WTC11 (cell line): Measurements from ENCODE around the gene CBX1. TPM values are rescaled to one million over a fixed set of nuclear protein-coding genes. Genes with fewer than 3 reads are reported as not detected.

Experiments
- ATAC-seq: fragments of 200-7000 bp; cut with Tn5 transposase; 2 replicates; pipeline ENCODE4 v1.10.0; 2021; ENCODE audit warnings: mild to moderate bottlenecking, moderate library complexity
- CTCF ChIA-PET: fragments of 300-600 bp; sonication (Branson Sonifier 250); formaldehyde crosslinking; loops from one replicate; lab custom pipeline; 2021; ENCODE audit warnings: antibody characterized with exemption; lab: Charles Lee
- POLR2A ChIA-PET: fragments of 350-600 bp; sonication (Branson Sonifier 250); formaldehyde crosslinking; loops from one replicate; lab custom pipeline; 2021; ENCODE audit warnings: antibody characterized with exemption; lab: Charles Lee
- DNase-seq: peaks from one replicate; pipeline ENCODE4 v3.0.0; 2021; ENCODE audit warnings: low spot score
- H3K27ac Mint-ChIP-seq: 2 replicates; pipeline ENCODE4 v1.8.0; 2021; ENCODE audit warnings: mixed read lengths
- H3K27me3 Mint-ChIP-seq: 2 replicates; pipeline ENCODE4 v1.8.0; 2021; ENCODE audit warnings: low read depth, mild to moderate bottlenecking, moderate library complexity, mixed read lengths
- H3K36me3 Mint-ChIP-seq: 2 replicates; pipeline ENCODE4 v1.8.0; 2021; ENCODE audit warnings: mixed read lengths
- H3K4me1 Mint-ChIP-seq: 2 replicates; pipeline ENCODE4 v1.8.0; 2022; ENCODE audit warnings: mixed read lengths
- H3K4me3 Mint-ChIP-seq: 2 replicates; pipeline ENCODE4 v1.8.0; 2021; ENCODE audit warnings: mild to moderate bottlenecking, moderate library complexity, mixed read lengths
- H3K9me3 Mint-ChIP-seq: 2 replicates; pipeline ENCODE4 v1.8.0; 2021; ENCODE audit warnings: mixed read lengths
- CREB1 ChIP-seq: sonication (generic); formaldehyde crosslinking; IDR thresholded peaks from 2 replicates; pipeline ENCODE4 v1.8.0; 2023; ENCODE audit warnings: mild to moderate bottlenecking, missing genetic modification reagents
- ERG ChIP-seq: fragments of 250-450 bp; sonication (Bioruptor Pico); IDR thresholded peaks from 2 replicates; pipeline ENCODE4 v1.8.0; 2021; ENCODE audit warnings: mild to moderate bottlenecking
- FOXK1 ChIP-seq: sonication (generic); formaldehyde crosslinking; IDR thresholded peaks from 2 replicates; pipeline ENCODE4 v1.8.0; 2022; ENCODE audit warnings: mild to moderate bottlenecking, moderate library complexity, missing genetic modification reagents
- GABPB1 ChIP-seq: sonication (generic); formaldehyde crosslinking; IDR thresholded peaks from 2 replicates; pipeline ENCODE4 v1.8.1; 2023; ENCODE audit warnings: mild to moderate bottlenecking, missing genetic modification reagents
- GTF2I ChIP-seq: fragments of 250-450 bp; sonication (Bioruptor Pico); conservative IDR thresholded peaks from 2 replicates; pipeline ENCODE4 v1.4.0; 2021; ENCODE audit warnings: mild to moderate bottlenecking
- PRRX2 ChIP-seq: fragments of 250-450 bp; sonication (Bioruptor Pico); IDR thresholded peaks from 2 replicates; pipeline ENCODE4 v1.8.0; 2021; ENCODE audit warnings: mild to moderate bottlenecking
- TCF7 ChIP-seq: sonication (generic); formaldehyde crosslinking; IDR thresholded peaks from 2 replicates; pipeline ENCODE4 v1.8.0; 2022; ENCODE audit warnings: mild to moderate bottlenecking, low read depth, missing genetic modification reagents, moderate library complexity
- TEAD4 ChIP-seq: sonication (generic); formaldehyde crosslinking; IDR thresholded peaks from 2 replicates; pipeline ENCODE4 v1.8.0; 2022; ENCODE audit warnings: mild to moderate bottlenecking, missing genetic modification reagents
- TP53 ChIP-seq: sonication (generic); formaldehyde crosslinking; IDR thresholded peaks from 2 replicates; pipeline ENCODE4 v1.8.1; 2023; ENCODE audit warnings: mild to moderate bottlenecking, missing genetic modification reagents
- ZMAT4 ChIP-seq: fragments of 250-450 bp; sonication (Bioruptor Pico); IDR thresholded peaks from 2 replicates; pipeline ENCODE4 v1.9.0; 2021; ENCODE audit warnings: mild to moderate bottlenecking
- ZNF281 ChIP-seq: sonication (generic); formaldehyde crosslinking; IDR thresholded peaks from 2 replicates; pipeline ENCODE4 v1.8.0; 2023; ENCODE audit warnings: mild to moderate bottlenecking, missing genetic modification reagents
- ZNF416 ChIP-seq: fragments of 250-450 bp; sonication (Bioruptor Pico); IDR thresholded peaks from 2 replicates; pipeline ENCODE4 v1.9.0; 2021; ENCODE audit warnings: mild to moderate bottlenecking, inconsistent platforms
- ZNF425 ChIP-seq: fragments of 250-450 bp; sonication (Bioruptor Pico); conservative IDR thresholded peaks from 2 replicates; pipeline ENCODE4 v1.9.0; 2021; ENCODE audit warnings: mild to moderate bottlenecking
- ZNF512 ChIP-seq: sonication (generic); formaldehyde crosslinking; IDR thresholded peaks from 2 replicates; pipeline ENCODE4 v1.8.1; 2022; ENCODE audit warnings: missing genetic modification reagents, borderline replicate concordance
- ZNF532 ChIP-seq: fragments of 250-450 bp; sonication (Bioruptor Pico); IDR thresholded peaks from 2 replicates; pipeline ENCODE4 v1.9.0; 2021; ENCODE audit warnings: mild to moderate bottlenecking, borderline replicate concordance
- total RNA-seq: library from RNA; stranded (reverse); gene quantifications from 3 replicates; pipeline ENCODE4 v1.2.3, GENCODE V29; 2021
- TF ChIP-seq, protein P1 (sequence below): sonication (generic); formaldehyde crosslinking; IDR thresholded peaks from 2 replicates; pipeline ENCODE4 v1.8.0; 2022; ENCODE audit warnings: mild to moderate bottlenecking, missing genetic modification reagents
- TF ChIP-seq, protein P2 (sequence below): sonication (generic); formaldehyde crosslinking; IDR thresholded peaks from 2 replicates; pipeline ENCODE4 v1.8.0; 2022; ENCODE audit warnings: mild to moderate bottlenecking, missing genetic modification reagents

The CBX1 gene
- total RNA-seq, 1 experiment from 2014 or later: 162 TPM

DNA sequence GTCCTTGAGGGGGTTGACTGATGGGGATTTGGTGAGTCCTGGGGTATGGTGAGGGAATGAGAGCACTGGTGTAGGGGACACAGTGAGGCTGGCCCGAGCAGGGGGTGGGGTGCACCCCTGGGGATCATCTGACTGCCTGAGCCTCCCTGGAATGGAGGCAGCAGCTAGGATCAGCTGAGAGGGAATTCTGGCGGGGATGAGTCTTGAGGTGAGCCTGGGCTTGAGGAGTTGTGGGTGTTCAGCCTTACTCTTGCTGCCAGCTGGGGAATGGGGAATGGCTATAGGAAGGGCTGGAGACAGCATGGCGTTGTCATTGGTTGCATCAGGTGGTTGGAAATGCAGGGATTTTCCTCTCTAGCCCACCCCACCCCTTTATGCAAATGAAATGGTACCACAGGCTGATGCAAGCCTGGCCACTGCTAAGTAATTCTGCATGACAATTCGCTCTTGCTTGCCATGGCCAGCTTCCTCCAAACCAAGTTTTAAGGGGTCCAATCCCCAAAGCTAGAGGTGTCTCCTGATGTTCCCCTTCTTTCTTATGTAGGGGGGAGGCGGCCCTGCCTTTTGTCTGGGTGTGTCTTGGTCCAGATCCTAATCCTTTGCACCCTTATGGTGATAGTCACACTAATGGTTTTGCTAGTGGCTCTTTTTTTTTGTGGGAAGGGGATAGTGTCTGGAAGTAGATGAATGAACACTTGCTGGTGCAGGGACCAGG lies 45.6 kb downstream of the CBX1 start (continued):
- TF ChIP-seq ZNF425 (no peak), PRRX2 (CRISPR knock-in tag) (no peak), ERG (CRISPR knock-in tag) (peak; percentile 42; the same call in 1 of the 2 replicates), CREB1 (CRISPR knock-in tag) (peak; percentile 20; the same call in 1 of the 2 replicates), ZNF281 (CRISPR knock-in tag) (peak; percentile 11; the same call in 1 of the 2 replicates), ZNF416 (0 out of 2 replicates have a peak, but pooled peaks have one; percentile 0), TCF7 (CRISPR knock-in tag) (no peak), GTF2I (no peak), ZMAT4 (CRISPR knock-in tag) (0 out of 2 replicates have a peak, but pooled peaks have one; percentile 0), FOXK1 (0 out of 2 replicates have a peak, but pooled peaks have one; percentile 28)

GRCh38 chr17:48054238-48055185 lies 46.8 kb downstream of the CBX1 start:
- peak overlapping the region; percentile 99 for H3K27ac Mint-ChIP-seq
- ATAC-seq: peak; percentile 91
- no peaks in the 10 kb centered on the region for H3K27me3 Mint-ChIP-seq
- peaks cover 58% of the 10 kb centered on the region for H3K36me3 Mint-ChIP-seq
- POLR2A ChIA-PET: interaction anchor here (0.6 to 3.6 kb wide), 15 partner anchors 8 to 233 kb away, joined by 3 to 32 read pairs (median 5); partner anchors contain the start of genes CBX1, CDK5RAP3, OSBPL7 and PNPO
- peaks cover 73% of the 10 kb centered on the region for H3K4me1 Mint-ChIP-seq
- peak; percentile 96 for DNase-seq
- no peaks in the 10 kb centered on the region for H3K9me3 Mint-ChIP-seq
- CTCF ChIA-PET: interaction anchor here (0.5 to 3.5 kb wide), 16 partner anchors 10 to 1712 kb away, joined by 3 to 29 read pairs (median 6); partner anchors contain the start of gene CBX1
- peak overlapping the region; percentile 85 for H3K4me3 Mint-ChIP-seq
- TF ChIP-seq CREB1 (CRISPR knock-in tag) (no peak), TP53 (peak; percentile 27; the same call in 1 of the 2 replicates), PRRX2 (CRISPR knock-in tag) (no peak), GABPB1 (CRISPR knock-in tag) (no peak), ZNF512 (CRISPR knock-in tag) (no peak), TEAD4 (CRISPR knock-in tag) (no peak), ZNF532 (CRISPR knock-in tag) (no peak)
- TF ChIP-seq, protein P1, sequence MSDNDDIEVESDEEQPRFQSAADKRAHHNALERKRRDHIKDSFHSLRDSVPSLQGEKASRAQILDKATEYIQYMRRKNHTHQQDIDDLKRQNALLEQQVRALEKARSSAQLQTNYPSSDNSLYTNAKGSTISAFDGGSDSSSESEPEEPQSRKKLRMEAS (CRISPR knock-in tag): no peak
- TF ChIP-seq, protein P2, sequence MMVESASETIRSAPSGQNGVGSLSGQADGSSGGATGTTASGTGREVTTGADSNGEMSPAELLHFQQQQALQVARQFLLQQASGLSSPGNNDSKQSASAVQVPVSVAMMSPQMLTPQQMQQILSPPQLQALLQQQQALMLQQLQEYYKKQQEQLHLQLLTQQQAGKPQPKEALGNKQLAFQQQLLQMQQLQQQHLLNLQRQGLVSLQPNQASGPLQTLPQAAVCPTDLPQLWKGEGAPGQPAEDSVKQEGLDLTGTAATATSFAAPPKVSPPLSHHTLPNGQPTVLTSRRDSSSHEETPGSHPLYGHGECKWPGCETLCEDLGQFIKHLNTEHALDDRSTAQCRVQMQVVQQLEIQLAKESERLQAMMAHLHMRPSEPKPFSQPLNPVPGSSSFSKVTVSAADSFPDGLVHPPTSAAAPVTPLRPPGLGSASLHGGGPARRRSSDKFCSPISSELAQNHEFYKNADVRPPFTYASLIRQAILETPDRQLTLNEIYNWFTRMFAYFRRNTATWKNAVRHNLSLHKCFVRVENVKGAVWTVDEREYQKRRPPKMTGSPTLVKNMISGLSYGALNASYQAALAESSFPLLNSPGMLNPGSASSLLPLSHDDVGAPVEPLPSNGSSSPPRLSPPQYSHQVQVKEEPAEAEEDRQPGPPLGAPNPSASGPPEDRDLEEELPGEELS: no peak
